PFSK-1 (cell line): ENCODE measurements around the gene TAF4B.

Experiments used
- FOXP2 ChIP-seq: optimal IDR thresholded peaks from 2 replicates; pipeline ENCODE3; 2011; ENCODE audit warnings: borderline replicate concordance, control low read depth, inconsistent platforms; ENCODE audit not compliant: insufficient read depth; ENCODE audit errors: extremely low read length, extremely low read depth
- POLR2AphosphoS5 ChIP-seq: IDR thresholded peaks from 2 replicates; pipeline ENCODE4 v1.6.1; 2012; ENCODE audit warnings: low read depth, mild to moderate bottlenecking, control low read depth, low read length, moderate library complexity
- REST ChIP-seq, 2 experiments: IDR thresholded peaks; 2 replicates each; pipeline versions ENCODE4 v1.6.1 to v1.8.0; 2011 to 2012; ENCODE audit warnings: low read depth in 2 of 2, low read length in 2 of 2, control low read depth in 1 of 2, inconsistent platforms in 1 of 2, mild to moderate bottlenecking in 1 of 2, moderate library complexity in 1 of 2; ENCODE audit not compliant: insufficient read depth in 1 of 2
- SIN3A ChIP-seq: IDR thresholded peaks from 2 replicates; pipeline ENCODE4 v1.6.1; 2012; ENCODE audit warnings: mild to moderate bottlenecking, low read length, moderate library complexity, borderline replicate concordance; ENCODE audit not compliant: insufficient read depth
- TAF1 ChIP-seq: IDR thresholded peaks from 2 replicates; pipeline ENCODE4 v1.6.1; 2012; ENCODE audit warnings: low read length, control low read depth, borderline replicate concordance; ENCODE audit not compliant: insufficient read depth

The TAF4B gene

GRCh38 chr18:26356045-26356785 lies 130.0 kb downstream of the TAF4B start:
- TF ChIP-seq FOXP2, result no peak
- no peak for TF ChIP-seq SIN3A
- TF ChIP-seq TAF1, result no peak
- no peak for TF ChIP-seq REST (IDR thresholded peaks at IDR 0.05; ENCODE audit: insufficient read depth in 1 of 2, low read depth in 2 of 2, low read length in 2 of 2)

GRCh38 chr18:26357960-26358359 lies 131.7 kb downstream of the TAF4B start:
- TF ChIP-seq REST (IDR thresholded peaks at IDR 0.05; ENCODE audit: insufficient read depth in 1 of 2, low read depth in 2 of 2, low read length in 2 of 2) (no peak), POLR2AphosphoS5 (no peak)

GRCh38 chr18:26362021-26362420 lies 135.8 kb downstream of the TAF4B start:
- TF ChIP-seq REST (IDR thresholded peaks at IDR 0.05; ENCODE audit: insufficient read depth in 1 of 2, low read depth in 2 of 2, low read length in 2 of 2) (no peak), POLR2AphosphoS5 (no peak), TAF1 (no peak), SIN3A (no peak), FOXP2 (no peak)

GRCh38 chr18:26367425-26367824 lies 141.2 kb downstream of the TAF4B start:
- no peak for TF ChIP-seq TAF1
- no peak for TF ChIP-seq REST (IDR thresholded peaks at IDR 0.05; ENCODE audit: insufficient read depth in 1 of 2, low read depth in 2 of 2, low read length in 2 of 2)
- no peak for TF ChIP-seq FOXP2

GRCh38 chr18:26370037-26370436 lies 143.8 kb downstream of the TAF4B start:
- TF ChIP-seq SIN3A, result no peak
- TF ChIP-seq TAF1, result no peak
- no peak for TF ChIP-seq FOXP2
- TF ChIP-seq POLR2AphosphoS5, result no peak
- TF ChIP-seq REST (IDR thresholded peaks at IDR 0.05; ENCODE audit: insufficient read depth in 1 of 2, low read depth in 2 of 2, low read length in 2 of 2), result no peak
